SK-MEL-5 (cell line): Measurements from ENCODE around the gene CRYBB2. TPM values are rescaled to one million over a fixed set of nuclear protein-coding genes. Genes with fewer than 3 reads are reported as not detected.

Experiments
- small RNA-seq, 2 experiments: library from RNA; depleted of rRNA; stranded (forward); fragments of <200 nt; gene quantifications; one replicate each; pipeline ENCODE3, GENCODE V24; 2014
- total RNA-seq: library from RNA; depleted of rRNA; stranded (reverse); fragments of >200 nt; shearing (Covaris generic); gene quantifications from 2 replicates; pipeline ENCODE4 v1.2.3, GENCODE V29; 2014; rRNA removed

The CRYBB2 gene
- total RNA-seq, 1 experiment from 2014 or later, result not detected

Small RNAs within 50 kb of the gene (small RNA-seq; reads per million reads assigned to genes)
- gene Z99916.2, result 0 reads per million in 2 experiments

Other genes with a start within 250 kb of the CRYBB2 start
- gene CRYBB3, start 19.8 kb upstream of the CRYBB2 start, total RNA-seq, result 0.24 TPM in 1 of 2 replicates, not detected in the other